Middle frontal gyrus (tissue), 1 donor: ENCODE data around the gene SLC35A4.
"Not testable (repeated sequence)": the region's sequence is repeated elsewhere in the genome, so short reads cannot be mapped to it uniquely, and the experiment has no call there.

Experiments used
- DNase-seq: peaks from one replicate; pipeline ENCODE4 v3.0.0-alpha.2; 2015; ENCODE audit warnings: low spot score; ENCODE audit errors: extremely low spot score

The SLC35A4 gene

DNA sequence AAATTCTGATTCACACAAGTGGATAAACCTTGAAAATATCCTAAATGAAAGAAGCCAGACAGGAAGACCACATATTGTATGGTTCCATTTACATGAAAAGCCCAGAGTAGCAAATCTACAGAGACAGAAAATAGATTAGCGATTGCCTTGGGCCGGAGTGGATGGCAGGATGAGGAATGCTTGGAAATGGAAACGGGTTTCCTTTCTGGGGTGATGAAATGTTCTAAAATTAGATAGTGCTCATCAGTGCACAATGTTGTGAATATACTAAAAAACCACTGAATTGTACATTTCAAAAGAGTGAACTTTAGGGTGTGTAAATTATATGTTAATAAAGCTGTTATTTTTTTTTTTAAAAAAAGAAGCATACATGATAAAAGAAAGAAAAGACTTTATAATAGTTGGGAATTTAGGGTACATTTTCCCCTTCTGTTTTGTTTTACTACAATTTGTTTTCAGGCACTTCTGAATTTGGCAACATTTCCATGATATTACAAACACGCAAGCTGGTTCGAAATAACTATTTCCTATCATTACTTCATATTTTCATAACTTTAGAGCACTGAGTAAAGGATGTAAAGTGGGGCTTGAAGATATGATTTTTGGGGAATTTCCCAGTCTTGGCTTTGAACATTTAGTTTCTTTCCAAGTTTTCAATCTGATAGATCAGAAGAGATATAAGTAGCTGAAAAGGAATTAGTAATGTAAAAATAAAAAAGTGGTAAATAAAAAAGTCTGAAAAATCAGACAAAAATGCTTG, 23.9 kb downstream of the SLC35A4 start:
- DNase-seq, result no peak

DNA sequence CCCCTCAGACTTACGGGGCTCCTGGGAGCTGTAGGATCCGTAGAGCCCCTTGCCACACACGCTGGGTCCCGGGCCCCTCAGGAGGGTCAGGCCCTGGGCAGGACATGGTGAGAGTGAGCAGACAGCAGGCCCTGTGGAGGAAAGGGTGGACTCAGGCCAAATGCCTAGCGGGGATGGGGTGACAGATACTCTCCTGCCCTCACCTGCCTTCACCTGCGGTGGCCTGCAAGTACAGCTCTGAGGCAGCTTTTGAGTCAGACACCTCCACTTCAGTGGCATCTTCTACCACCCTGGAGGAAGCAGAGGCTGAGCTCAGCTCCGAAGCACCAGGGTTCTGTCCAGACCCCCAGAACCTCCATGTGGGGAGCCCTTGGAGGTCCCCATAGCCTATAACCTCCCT, 26.2 kb downstream of the SLC35A4 start:
- DNase-seq, result no peak

DNA sequence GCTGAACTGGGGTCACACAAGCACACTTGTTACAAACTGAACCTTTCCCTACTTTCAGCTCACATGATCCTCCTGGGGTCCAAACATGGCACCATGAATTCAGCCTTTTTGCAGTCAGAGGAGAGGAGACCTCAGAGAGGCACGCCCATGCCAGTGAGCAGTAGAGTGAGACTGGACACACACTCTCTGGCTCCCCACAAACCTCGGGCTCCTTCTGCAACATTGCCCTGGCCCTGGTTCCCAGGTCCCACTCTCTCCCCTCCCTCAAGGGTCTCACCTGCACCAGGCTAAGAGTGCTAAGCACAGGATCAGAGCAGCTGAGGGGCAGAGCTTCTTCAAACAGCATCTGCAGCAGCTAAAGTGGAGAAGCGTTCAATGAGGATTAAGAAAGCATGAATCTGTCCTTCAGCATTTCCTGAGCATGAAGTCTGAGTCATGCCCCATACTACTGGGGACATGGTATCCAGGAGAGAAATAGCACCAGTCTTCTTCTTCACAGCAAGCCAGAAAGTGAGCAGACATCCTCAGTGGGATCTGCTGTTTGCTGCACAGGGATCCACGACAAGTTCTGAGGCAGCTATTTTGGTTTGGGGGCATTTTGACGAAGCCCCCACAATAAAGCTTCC, 27.2 kb downstream of the SLC35A4 start:
- DNase-seq, result no peak

DNA sequence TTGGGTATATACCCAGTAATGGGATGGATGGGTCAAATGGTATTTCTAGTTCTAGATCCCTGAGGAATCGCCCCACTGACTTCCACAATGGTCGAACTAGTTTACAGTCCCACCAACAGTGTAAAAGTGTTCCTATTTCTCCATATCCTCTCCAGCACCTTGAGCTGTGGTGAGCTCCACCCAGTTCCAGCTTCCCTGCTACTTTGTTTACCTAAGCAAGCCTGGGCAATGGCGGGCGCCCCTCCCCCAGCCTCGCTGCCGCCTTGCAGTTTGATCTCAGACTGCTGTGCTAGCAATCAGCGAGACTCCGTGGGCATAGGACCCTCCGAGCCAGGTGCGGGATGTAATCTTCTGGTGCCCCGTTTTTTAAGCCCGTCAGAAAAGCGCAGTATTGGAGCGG, 28.4 kb downstream of the SLC35A4 start:
- DNase-seq, result not testable (repeated sequence)

DNA sequence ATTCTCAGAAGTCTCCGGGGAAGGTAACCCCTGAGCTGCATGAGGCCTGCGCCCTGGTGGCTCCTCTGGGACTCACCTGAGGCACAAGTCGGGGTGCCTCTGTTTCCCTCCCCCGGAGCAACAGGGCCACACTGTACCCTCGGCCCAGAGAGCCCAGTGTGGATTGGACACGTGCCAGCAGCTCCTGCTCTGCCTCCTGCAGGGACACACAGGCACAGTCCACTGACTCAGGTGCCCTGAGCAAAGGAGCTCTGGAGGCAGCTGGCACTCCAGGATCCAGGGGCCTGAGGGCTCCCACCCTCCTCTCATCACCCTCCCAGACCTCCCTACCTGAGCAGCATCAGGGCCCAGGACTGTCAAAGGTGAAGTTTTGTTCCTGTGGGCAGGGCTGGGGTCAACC, 29.5 kb downstream of the SLC35A4 start:
- no peak for DNase-seq

DNA sequence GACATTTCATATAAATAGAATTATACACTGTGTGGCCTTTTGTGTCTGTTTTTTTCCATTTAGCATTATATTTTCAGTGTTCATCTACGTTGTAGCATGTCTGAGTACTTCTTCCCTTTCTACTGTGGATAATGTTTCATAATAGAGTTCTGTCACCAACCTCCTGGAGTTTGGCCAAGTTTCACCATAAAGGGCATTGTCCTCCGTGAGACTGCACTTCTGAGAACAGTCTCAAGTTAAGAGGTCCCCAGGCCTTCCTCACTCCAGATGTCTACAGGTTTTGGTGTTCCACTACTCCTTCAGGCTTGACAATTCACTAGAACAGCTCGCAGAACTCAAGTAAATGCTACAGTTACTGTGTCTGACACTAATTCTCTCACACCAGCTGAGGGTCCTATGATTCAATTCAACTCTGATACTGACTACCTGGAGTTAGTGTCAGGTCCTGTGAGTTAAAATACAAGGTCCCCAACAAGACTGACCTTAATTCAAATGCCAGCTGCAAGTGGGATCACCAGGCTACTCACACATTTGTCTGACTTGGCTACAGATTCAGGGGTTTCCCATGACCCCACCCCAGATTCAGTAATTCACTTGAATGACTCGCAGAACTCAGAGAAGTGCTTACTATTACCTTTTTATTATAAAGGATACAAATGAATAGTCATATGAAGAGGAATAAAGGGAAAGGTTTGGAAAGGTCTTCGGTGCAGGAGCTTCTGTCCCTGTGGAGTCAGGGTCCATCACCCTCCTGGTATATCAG, 31.1 kb downstream of the SLC35A4 start:
- no peak for DNase-seq

DNA sequence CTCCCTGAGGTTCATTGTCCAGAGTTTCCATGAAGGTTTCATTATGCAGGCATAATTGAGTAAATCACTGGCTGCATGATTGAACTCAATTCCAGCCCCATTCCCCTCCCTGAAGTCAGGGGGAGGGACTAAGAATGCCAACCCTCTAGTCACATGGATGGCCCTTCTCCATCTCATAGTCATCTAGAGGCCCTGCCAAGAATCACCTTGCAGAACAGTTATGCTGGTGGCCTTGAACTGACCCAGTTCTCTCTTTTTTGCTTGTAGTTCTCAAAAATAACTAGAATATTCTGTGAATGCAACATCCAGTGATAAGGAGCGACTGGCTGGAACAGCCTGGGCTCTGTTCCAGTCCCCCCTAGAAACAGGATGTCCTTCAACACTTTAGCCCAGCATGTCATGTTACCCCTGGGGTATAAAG, 31.7 kb downstream of the SLC35A4 start:
- DNase-seq, result no peak

DNA sequence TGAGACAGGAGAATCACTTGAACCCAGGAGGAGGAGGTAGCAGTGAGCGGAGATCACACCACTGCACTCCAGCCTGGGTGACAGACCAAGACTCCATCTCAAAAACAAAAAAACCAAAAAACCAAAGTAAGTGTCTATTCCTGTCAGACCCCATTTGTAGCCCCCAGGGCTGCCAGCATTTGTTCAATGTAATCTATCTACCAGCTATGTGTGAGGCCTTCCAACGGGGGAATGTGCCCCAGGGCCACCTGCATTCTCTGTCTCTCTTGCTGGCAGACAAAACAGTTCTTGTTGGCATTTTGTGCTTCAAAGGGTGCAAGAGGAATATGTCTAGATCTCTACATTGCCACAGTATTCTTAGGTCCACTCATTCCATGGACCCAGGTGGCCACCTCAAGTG, 34.2 kb downstream of the SLC35A4 start:
- DNase-seq, result no peak

DNA sequence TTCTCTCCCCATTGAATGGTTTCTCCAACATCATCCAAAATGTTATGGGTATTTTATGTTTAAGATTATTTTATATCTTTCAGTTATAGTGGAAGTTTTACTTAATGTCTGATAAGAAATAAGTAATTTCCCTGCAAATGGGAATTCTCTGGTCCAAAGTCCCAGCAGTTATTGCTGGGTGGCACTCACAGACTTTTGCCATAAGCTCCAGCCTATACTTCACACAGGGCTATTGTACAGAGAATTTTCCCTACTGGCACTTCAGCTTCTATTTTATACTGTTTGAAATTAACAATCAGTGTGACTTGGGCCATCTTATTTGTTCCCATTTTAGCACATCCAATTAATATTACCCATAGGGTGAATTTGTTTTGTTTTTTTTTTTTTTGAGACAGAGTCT, 35.5 kb downstream of the SLC35A4 start:
- DNase-seq, result no peak

DNA sequence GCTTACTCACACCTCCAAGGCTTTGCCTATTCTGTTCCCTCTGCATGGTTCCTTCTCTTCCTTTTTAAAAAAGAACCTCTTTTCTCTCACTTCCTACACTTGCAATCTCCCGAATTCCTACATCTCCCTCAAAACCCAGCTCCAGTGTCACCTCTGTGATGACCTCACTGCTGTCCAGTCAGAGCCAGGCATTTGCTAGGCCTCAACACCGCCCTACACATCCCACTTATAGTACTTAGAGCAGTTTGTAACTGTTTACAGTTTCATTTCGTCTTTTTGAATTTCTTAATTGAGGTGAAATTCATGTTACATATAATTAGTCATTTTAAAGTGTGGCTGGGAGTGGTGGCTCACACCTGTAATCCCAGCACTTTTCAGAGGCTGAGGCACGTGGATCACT, 37.5 kb downstream of the SLC35A4 start:
- DNase-seq, result no peak

DNA sequence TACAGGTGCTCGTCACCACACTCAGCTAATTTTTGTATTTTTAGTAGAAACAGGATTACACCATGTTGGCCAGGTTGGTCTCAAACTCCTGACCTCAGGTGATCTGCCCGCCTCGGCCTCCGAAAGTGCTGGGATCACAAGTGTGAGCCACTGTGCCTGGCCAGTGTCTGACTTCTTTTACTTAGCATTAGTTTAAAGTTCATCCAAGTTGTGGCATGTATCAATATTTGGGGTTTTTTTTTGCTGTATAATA, 38.7 kb downstream of the SLC35A4 start:
- DNase-seq, result not testable (repeated sequence)

DNA sequence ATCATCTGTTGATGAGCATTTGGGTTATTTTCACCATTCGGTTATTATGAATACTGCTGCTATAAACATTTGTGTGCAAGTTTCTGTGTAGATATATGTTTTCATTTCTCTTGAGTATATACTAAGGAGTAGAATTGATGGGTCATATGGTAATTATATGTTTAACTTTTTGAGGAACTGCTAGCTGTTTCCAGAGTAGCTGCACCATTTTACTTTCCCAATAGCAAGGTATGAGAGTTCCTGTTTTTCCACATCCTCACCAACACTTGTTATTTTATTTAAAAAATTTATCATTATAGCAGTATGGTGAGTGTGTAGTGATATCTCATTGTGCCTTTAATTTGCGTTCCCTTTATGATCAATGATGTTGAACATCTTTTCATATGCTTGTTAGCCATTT, 39.1 kb downstream of the SLC35A4 start:
- DNase-seq, result no peak

DNA sequence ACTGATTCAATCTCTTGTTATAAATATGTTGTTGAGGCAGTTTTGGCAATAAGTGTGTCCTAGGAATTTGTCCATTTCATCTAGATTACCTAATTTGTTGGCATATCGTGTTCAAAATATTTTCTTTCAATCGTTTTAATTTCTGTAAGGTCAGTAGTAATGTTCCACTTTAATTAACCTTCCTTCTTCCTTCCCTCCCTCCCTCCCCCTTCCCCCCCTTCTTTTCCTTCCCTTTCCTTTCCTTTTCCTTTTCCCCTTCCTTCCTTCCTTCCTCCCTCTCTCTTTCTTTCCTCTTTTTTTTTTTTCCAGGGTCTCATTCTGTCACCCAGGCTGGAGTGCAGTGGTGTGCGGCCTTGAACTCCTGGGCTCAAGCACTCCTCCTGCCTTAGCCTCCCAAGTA, 41.3 kb downstream of the SLC35A4 start:
- no peak for DNase-seq

DNA sequence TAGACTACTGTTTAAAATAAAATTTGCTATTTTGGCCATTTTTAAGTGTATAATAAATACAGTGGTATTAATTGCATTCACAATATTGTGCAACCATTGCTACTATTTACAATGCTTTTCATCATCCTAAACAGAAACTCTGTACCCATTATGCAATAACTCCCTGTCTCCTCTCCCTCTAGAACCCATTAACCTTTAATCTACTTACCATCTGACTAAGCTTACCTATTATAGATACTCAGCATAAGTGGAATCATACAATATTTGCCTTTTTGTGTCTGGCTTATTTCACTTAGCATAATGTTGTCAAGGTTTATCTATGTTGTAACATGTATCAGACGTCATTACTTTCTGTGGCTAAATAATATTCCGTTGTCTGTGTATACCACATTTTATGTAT, 42.4 kb downstream of the SLC35A4 start:
- DNase-seq, result no peak

DNA sequence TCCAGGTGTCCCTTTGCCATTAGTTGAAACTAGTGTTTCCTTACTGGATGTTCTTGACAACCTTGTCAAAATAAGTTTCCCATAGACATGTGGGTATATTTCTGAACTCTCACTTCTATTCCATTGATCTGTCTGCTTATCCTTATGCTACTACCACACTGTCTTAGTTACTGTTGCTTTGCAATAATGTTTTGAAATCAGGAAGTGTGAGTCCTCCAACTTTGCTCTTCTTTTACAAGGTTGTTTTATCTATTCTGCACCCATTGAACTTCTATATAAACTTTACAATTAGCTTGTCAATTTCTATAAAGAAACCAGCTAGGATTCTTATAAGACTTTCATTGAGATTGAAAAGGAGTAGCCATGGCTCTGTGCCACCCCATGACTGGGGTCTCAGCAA, 44.1 kb downstream of the SLC35A4 start:
- DNase-seq, result no peak

DNA sequence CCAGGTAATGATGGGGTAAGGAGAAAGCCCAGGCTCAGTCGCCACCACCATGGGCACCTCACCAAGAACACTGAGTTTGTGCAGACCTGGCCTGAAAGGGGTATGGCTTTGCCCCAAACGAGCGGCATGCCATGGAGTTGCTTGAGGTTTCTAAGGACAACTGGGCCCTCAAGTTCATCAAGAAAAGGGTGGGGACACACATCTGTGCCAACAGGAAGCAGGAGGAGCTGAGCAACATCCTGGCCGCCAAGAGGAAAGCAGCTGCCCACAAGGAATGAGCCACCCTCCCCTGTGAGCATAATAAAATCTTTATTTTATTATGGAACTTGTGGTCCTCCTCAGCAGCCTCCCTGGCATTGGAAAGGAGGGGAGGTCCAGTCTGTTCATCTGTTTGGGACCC, 44.5 kb downstream of the SLC35A4 start:
- no peak for DNase-seq

DNA sequence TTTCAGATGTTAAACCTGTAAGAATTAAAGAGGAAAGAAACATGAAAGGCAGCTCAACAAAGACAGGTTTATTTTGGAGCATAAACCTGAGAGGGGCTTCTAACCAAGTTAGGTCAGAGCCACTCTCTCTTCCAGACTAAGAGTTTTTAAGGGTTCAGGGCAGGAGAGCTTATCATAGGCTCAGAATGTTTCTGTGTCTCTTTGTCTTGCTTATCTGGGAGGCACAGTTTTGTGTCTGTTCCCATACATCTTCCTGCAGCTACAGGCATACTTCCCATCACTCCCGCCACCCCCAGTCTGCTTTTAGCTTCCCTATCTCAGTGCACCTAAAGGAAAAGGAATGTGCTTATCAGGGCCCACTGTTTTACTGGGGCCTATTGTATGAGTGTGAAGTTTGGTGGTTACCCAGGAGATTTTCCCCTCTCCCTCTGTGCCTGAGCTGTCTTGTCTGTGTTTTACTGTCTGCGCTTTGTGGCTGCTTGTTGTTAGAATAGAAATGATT, 46.4 kb downstream of the SLC35A4 start:
- DNase-seq, result no peak
